GM23338 (cell line): ENCODE data around the gene ZNRF1. TPM values are rescaled to one million over a fixed set of nuclear protein-coding genes. Genes with fewer than 3 reads are reported as not detected.

Experiments
- ATAC-seq: fragments of 200-7000 bp; cut with Tn5 transposase; 3 replicates; pipeline ENCODE4 v1.9.1; 2020
- DNase-seq: peaks from one replicate; pipeline ENCODE4 v3.0.0-alpha.2; 2015; ENCODE audit warnings: low spot score
- H2AFZ ChIP-seq: fragments of 200-600 bp; sonication (generic); 2 replicates; pipeline ENCODE4 v1.8.0; 2016; ENCODE audit warnings: antibody characterized with exemption, mild to moderate bottlenecking, moderate library complexity
- H3F3A ChIP-seq: fragments of 200-600 bp; sonication (generic); replicated peaks from 2 replicates; pipeline ENCODE4 v1.8.0; 2017; ENCODE audit warnings: antibody characterized with exemption, mixed run types, low read depth
- H3K27ac ChIP-seq: fragments of 200-600 bp; sonication (generic); 2 replicates; pipeline ENCODE4 v1.6.1; 2016; ENCODE audit warnings: low read depth
- H3K27me3 ChIP-seq: fragments of 200-600 bp; sonication (generic); 2 replicates; pipeline ENCODE4 v1.8.0; 2016; ENCODE audit warnings: mild to moderate bottlenecking, mixed run types, moderate library complexity; ENCODE audit not compliant: insufficient read depth
- H3K36me3 ChIP-seq: fragments of 200-600 bp; sonication (generic); 2 replicates; pipeline ENCODE4 v1.8.0; 2016; ENCODE audit warnings: mild to moderate bottlenecking; ENCODE audit not compliant: insufficient read depth
- H3K4me1 ChIP-seq: fragments of 200-600 bp; sonication (generic); 2 replicates; pipeline ENCODE4 v1.8.0; 2016; ENCODE audit warnings: mild to moderate bottlenecking, moderate library complexity; ENCODE audit not compliant: insufficient read depth
- H3K4me2 ChIP-seq: fragments of 200-600 bp; sonication (generic); 2 replicates; pipeline ENCODE4 v1.7.1; 2017; ENCODE audit warnings: mixed run types
- H3K4me3 ChIP-seq: fragments of 200-600 bp; sonication (generic); 2 replicates; pipeline ENCODE4 v1.6.1; 2016; ENCODE audit warnings: mixed run types
- H3K79me2 ChIP-seq: fragments of 200-600 bp; sonication (generic); replicated peaks from 2 replicates; pipeline ENCODE4 v1.8.0; 2017; ENCODE audit warnings: mild to moderate bottlenecking; ENCODE audit not compliant: insufficient read depth
- H3K9me2 ChIP-seq: fragments of 200-600 bp; sonication (generic); 2 replicates; pipeline ENCODE4 v1.8.0; 2017; ENCODE audit not compliant: insufficient read depth
- H4K20me1 ChIP-seq: fragments of 200-600 bp; sonication (generic); replicated peaks from 2 replicates; pipeline ENCODE4 v1.8.0; 2017; ENCODE audit warnings: mild to moderate bottlenecking; ENCODE audit not compliant: insufficient read depth
- H3K27ac Mint-ChIP-seq: 2 replicates; pipeline ENCODE4 v1.8.0; 2020; ENCODE audit warnings: inconsistent platforms, mild to moderate bottlenecking, moderate library complexity, mixed read lengths
- H3K27me3 Mint-ChIP-seq: 3 replicates; pipeline ENCODE4 v1.8.0; 2022; ENCODE audit warnings: low read depth, mild to moderate bottlenecking, moderate library complexity, mixed read lengths, inconsistent platforms; ENCODE audit not compliant: insufficient read depth, poor library complexity
- H3K36me3 Mint-ChIP-seq: 3 replicates; pipeline ENCODE4 v1.8.0; 2021; ENCODE audit warnings: low read depth, mild to moderate bottlenecking, inconsistent platforms, moderate library complexity, mixed read lengths
- H3K4me1 Mint-ChIP-seq: 3 replicates; pipeline ENCODE4 v1.8.0; 2020; ENCODE audit warnings: mild to moderate bottlenecking, inconsistent platforms, mixed read lengths
- H3K4me3 Mint-ChIP-seq: 3 replicates; pipeline ENCODE4 v1.8.0; 2021; ENCODE audit warnings: moderate library complexity, mild to moderate bottlenecking, inconsistent platforms, mixed read lengths
- H3K9me3 Mint-ChIP-seq: 3 replicates; pipeline ENCODE4 v1.8.0; 2020; ENCODE audit warnings: moderate library complexity, mild to moderate bottlenecking, inconsistent platforms, mixed read lengths
- ETS1 ChIP-seq: IDR thresholded peaks from 2 replicates; pipeline ENCODE4 v1.6.1; 2016; ENCODE audit warnings: antibody characterized with exemption
- EZH2phosphoT487 ChIP-seq: fragments of 200-600 bp; sonication (generic); IDR thresholded peaks from one replicate; pipeline ENCODE4 v1.8.1; 2018; ENCODE audit warnings: antibody characterized with exemption; ENCODE audit not compliant: unreplicated experiment
- JUNB ChIP-seq: IDR thresholded peaks from one replicate; pipeline ENCODE4 v1.6.1; 2016; ENCODE audit warnings: antibody characterized with exemption; ENCODE audit not compliant: unreplicated experiment
- POLR2AphosphoS5 ChIP-seq: IDR thresholded peaks from 2 replicates; pipeline ENCODE4 v1.6.1; 2016; ENCODE audit warnings: antibody characterized with exemption, low read depth
- REST ChIP-seq: IDR thresholded peaks from one replicate; pipeline ENCODE4 v1.6.1; 2018; ENCODE audit warnings: antibody characterized with exemption; ENCODE audit not compliant: unreplicated experiment
- ZNF114 ChIP-seq: fragments of 250-450 bp; sonication (Bioruptor Pico); IDR thresholded peaks from 2 replicates; pipeline ENCODE4 v1.5.0; 2020; ENCODE audit warnings: mild to moderate bottlenecking, moderate library complexity
- polyA plus RNA-seq: library from polyadenylated mRNA; unstranded; fragments of >200 nt; fragmentation: Nextera tagmentation; extraction: Ambion mirVana; gene quantifications from 2 replicates; pipeline ENCODE4 v1.2.1, GENCODE V29; 2016
- total RNA-seq: library from RNA; depleted of rRNA; stranded (reverse); fragments of >200 nt; shearing (Covaris generic); gene quantifications from 2 replicates; pipeline ENCODE4 v1.2.3, GENCODE V29; 2014

ZNRF1 gene
- total and polyA plus RNA-seq, 2 experiments from 2014 or later, result 22.4 to 42.1 TPM

DNA sequence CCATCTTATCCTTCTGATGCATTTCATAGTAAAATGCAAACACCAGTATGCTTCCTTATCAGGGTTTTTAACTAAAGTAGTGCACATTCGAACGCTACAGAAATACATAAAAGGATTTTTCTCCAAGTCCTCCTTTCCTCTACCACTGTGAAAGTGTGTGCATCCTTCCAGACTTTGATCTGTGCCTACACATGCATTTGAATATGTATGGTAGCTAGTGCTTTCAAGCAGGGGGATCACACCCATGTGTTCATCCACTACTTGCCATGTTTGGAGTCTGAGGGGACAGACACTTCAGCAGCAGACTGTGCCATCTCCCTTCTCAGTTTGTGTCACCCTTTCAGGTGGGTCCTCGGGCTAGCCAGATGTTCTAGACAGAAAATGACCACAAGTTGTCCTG, 102.8 kb downstream of the ZNRF1 start:
- H3K27me3 ChIP-seq, result no peaks in the 10 kb centered on the region
- peaks cover 30% of the 10 kb centered on the region for H3K4me1 ChIP-seq
- Mint-ChIP-seq H3K36me3 (peaks cover 15% of the 10 kb centered on the region; the same call in 2 of the 3 replicates), H3K9me3 (no peaks in the 10 kb centered on the region), H3K27ac (no peak overlapping the region), H3K4me3 (no peak overlapping the region), H3K4me1 (peaks cover 49% of the 10 kb centered on the region), H3K27me3 (peaks cover 22% of the 10 kb centered on the region)
- H2AFZ ChIP-seq, result no peak overlapping the region
- H3F3A ChIP-seq, result 0 out of 2 replicates have a peak, but pooled peaks cover 2% of the 10 kb centered on the region
- H3K4me3 ChIP-seq, result no peak overlapping the region
- no peak overlapping the region for H3K4me2 ChIP-seq
- peaks cover 8% of the 10 kb centered on the region; the same call in 1 of the 2 replicates for H4K20me1 ChIP-seq
- H3K36me3 ChIP-seq, result no peaks in the 10 kb centered on the region
- DNase-seq (no peak), ATAC-seq (no peak)
- no peaks in the 10 kb centered on the region for H3K9me2 ChIP-seq
- H3K27ac ChIP-seq, result no peak overlapping the region
- no peak for TF ChIP-seq ZNF114 (CRISPR knock-in tag)
- no peak for TF ChIP-seq JUNB
- no peak for TF ChIP-seq REST
- no peak for TF ChIP-seq EZH2phosphoT487
- H3K79me2 ChIP-seq, result peaks cover 15% of the 10 kb centered on the region

- Histone ChIP-seq H3K27me3 (no peaks in the 10 kb centered on the region), H3K4me2 (no peak overlapping the region), H2AFZ (no peak overlapping the region), H3K4me1 (peaks cover 26% of the 10 kb centered on the region), H4K20me1 (peaks cover 8% of the 10 kb centered on the region; the same call in 1 of the 2 replicates), H3K4me3 (no peak overlapping the region), H3F3A (0 out of 2 replicates have a peak, but pooled peaks cover 2% of the 10 kb centered on the region), H3K9me2 (no peaks in the 10 kb centered on the region), H3K79me2 (peaks cover 12% of the 10 kb centered on the region), H3K27ac (no peak overlapping the region), H3K36me3 (no peaks in the 10 kb centered on the region)
- H3K27ac Mint-ChIP-seq, result no peak overlapping the region
- peaks cover 42% of the 10 kb centered on the region for H3K4me1 Mint-ChIP-seq
- ATAC-seq (no peak), DNase-seq (no peak)
- no peaks in the 10 kb centered on the region for H3K9me3 Mint-ChIP-seq
- peaks cover 20% of the 10 kb centered on the region for H3K27me3 Mint-ChIP-seq
- H3K36me3 Mint-ChIP-seq, result peaks cover 15% of the 10 kb centered on the region
- no peak overlapping the region for H3K4me3 Mint-ChIP-seq
- no peak for TF ChIP-seq ZNF114 (CRISPR knock-in tag)
- TF ChIP-seq ETS1, result no peak
- TF ChIP-seq POLR2AphosphoS5, result no peak
- no peak for TF ChIP-seq JUNB
These were observed 103.8 kb downstream of the ZNRF1 start for GRCh38 chr16:75102595-75102994.
